ENCODE data around the gene VWA5B1.

The VWA5B1 gene

DNA sequence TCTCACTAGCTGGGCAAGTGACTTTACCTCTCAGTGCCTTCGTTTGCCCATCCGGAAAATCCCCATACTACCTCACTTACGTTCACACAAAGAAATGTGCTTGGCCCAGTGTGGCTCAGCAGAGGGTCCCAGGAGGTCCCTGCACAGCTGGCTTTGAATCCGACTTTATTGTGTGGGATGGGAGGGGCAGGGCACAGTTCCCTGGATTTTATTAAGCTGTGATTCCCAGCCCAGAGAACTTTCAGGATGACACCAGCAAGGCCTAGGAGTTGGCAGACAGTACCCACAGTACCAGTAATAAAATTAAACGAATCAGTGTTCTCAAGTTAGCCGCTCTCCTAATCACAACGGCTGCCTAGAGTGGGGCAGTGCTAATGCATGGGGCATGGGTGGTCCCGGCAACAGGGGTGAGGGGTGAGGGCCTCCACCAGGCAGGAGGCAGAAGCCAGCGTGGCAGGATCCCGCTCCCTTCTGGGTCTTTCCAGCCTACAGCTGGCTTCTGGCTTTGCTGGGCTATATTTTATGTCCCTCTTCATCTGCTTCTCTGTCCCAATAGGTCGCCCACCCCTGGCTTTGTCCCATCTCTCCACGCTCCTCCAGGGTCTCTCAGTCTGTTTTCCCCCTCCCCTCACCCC, 74.9 kb downstream of the VWA5B1 start:
- in situ Hi-C loops (cut with MboI; ENCODE audit: low sequenced_read_pairs) = no loop called here

DNA sequence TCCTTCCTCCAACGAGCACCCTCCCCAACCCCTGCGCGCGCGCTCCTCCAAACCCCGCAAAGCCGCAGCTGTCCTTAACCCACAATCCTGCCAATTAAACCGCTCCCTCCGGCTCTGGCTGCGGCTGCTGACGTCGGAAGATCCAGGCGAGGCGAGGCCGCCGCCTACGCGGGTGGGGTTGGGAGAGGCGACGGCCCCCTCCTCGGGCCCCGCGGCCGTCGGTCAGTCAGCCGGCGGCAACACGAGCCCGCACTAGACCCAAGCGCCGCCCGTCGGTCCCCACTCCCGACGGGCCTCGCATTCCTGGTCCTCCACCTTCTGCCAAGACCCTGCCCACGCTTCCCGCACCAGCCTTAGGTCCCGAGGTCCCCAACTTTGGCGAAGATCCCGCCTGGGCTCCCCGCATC, 75.4 kb downstream of the VWA5B1 start:
- in situ Hi-C loops (cut with MboI; ENCODE audit: low sequenced_read_pairs) = no loop called here

DNA sequence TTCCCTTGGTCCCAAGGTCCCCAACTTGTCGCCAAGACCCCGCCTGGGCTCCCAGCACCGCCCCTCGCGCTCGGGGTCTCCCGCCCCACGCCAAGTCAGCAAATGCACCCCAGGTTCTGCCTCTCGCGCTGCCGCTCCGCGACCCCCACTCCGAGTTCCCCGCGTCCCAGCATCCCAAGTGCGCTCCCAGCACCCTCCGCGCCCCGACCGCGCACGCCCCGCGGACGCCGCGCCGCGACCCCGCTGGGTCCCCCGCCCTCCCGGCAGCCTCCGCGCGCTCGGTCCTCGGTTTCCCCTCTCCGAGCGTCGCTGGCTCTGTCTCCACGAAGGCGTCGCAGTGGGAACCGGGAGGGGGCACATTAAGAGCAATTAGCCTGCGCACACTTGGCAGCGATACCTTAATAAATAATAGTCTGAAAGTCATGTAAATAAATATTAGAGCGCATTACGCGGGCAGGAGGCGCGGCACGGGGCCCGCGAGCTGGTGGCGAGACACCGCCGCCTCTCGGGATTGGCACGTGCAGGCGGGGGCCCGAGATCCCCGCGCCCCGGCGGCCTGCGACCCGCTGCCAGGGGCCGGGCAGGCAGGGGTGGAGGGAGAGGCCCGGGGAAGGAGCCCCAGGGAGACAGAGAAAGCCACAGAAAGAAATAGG, 75.9 kb downstream of the VWA5B1 start:
- in situ Hi-C loops (cut with MboI; ENCODE audit: low sequenced_read_pairs) = no loop called here

DNA sequence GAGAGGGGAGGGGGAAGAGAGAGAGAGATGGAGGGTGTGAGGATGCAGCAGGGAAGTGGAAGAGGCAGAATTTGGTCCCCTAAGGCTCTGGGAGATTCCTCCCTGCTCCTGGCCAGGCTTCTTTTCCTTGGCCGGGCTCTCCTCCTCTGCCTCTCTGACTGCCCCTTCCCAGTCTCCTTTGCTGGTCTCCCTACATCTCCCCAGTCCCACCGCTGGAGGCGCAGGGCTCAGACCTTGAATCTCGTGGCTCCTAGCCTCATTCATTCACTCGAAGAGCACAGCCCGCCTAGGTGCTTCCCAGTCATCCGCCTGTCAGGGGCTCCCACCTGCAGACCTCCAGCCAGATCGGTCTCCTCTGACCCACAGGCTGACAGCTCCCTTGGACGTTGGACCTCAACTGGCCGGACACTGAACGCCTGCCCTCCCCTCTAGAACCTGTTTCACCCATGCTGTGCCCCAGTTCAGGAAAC, 76.5 kb downstream of the VWA5B1 start:
- in situ Hi-C loops (cut with MboI; ENCODE audit: low sequenced_read_pairs) = no loop called here

DNA sequence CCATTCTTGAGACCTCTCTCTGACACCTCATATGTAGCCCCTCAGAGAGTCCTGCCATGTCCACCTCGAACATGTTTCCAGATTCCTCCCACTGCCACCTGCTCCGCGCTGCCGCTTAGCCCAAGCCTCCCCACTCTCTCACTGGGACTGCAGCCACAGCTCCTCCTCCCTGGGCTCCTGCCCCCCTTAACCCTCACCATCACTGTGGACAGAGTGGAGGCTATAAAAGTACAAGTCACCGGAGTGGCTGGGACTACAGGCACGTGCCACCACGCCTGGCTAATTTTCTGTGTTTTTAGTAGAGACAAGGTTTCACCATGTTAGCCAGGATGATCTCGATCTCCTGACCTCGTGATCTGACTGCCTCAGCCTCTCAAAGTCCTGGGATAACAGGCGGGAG, 77.0 kb downstream of the VWA5B1 start:
- in situ Hi-C loops (cut with MboI; ENCODE audit: low sequenced_read_pairs) = no loop called here

DNA sequence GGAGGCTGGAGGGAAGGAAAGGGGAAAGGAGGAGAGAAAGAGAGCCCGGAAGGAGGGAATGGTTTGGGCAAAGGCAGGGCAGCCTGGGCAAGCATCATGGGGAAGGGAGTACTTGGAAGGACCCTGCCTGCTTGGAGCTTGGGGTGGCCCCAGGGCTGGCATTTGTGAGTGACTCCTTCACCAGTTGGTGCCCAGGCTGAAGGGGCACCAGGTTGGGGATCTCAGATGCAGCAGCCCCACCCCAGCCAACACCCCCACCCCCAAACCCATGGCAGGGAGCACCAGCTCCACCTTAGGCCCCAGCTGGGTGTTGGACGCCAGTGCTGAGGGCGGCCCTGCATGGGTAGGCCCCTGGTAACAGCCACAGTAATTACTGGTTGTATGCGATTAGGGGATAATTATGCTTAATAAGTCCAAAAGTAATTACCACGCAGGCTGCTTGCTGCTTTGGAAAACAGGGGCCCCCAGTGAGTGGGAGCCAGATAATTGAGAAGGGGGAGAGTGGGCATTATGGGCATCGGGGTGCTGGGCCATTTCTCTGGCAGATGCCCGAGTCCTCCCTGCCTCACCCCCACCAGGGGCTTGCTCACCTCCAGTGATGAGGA, 78.3 kb downstream of the VWA5B1 start:
- in situ Hi-C loops (cut with MboI; ENCODE audit: low sequenced_read_pairs) = no loop called here

DNA sequence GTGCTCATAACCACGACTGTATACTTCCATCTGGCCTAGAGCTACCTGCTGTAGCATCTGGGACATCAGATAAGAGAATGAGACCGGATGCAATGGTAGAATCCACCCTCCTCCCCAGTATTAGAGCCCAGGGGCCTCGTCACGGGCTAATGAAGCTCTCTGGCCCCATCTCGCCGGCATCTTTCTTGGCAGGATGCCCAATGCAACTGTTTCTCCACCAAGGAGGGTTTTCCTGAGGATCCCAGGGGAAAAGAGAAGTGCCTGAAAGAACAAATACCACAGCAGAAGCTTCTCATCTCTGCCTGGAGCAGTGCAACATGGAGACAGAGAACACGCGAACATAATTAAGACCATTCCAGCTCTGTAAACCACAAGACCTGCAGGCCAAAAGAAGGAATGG, 80.0 kb downstream of the VWA5B1 start:
- in situ Hi-C loops (cut with MboI; ENCODE audit: low sequenced_read_pairs) = no loop called here

DNA sequence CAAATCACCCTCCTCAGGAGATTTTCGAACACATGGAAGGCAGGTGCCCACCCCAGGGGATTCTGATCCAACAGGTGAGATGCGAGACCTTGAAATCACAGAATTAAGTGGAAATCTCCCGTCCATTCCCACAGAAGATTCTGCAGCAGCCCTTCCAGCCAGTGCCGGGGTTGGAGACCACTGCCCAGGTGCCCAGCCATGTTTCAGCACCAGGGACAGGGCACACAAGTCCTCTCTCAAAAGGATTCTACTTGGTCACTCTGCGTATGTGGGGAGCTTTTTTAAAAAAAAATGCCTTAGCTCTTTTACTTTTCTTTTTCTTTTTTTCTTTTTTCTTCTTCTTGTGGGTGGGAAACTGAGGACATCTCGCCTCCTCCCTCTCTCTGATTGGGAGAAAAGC, 80.7 kb downstream of the VWA5B1 start:
- in situ Hi-C loops (cut with MboI; ENCODE audit: low sequenced_read_pairs) = no loop called here

DNA sequence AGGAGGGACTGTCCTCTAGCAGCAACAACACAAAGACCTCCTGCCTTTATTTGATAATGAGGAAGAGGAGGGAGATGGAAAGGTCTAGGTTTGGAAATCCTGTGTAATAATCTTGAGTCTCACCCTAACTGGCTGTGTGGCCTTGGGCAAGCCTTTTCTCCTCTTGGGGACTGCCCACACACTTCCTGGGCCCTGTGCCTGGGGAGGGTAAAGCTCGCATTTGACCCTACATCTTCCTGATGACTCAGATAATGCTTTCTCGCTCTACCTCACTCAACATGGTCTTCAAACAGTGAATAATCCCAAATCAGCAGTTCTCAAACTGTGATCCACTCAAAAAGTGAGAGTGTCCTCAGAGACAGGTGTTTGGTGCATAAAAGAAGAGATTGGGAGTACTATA, 81.2 kb downstream of the VWA5B1 start:
- in situ Hi-C loops (cut with MboI; ENCODE audit: low sequenced_read_pairs) = no loop called here

DNA sequence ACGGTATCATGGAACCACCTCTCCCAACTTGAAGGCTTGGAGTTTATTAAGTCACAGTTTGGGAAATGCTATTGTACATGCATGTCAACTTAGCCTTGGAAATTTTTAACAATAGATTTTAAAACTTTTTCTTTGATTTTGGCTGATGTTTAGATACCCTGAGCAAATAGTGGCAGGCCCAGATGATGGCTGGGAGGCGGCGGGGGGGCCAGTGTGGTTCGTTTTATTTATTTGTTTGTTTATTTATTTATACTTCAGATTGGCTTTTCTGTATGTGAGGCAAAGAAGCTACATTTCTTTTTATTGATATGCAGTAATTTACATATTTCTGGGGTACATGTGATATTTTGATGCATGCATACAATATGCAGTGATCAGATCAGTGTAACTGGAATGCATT, 82.0 kb downstream of the VWA5B1 start:
- in situ Hi-C loops (cut with MboI; ENCODE audit: low sequenced_read_pairs) = no loop called here

DNA sequence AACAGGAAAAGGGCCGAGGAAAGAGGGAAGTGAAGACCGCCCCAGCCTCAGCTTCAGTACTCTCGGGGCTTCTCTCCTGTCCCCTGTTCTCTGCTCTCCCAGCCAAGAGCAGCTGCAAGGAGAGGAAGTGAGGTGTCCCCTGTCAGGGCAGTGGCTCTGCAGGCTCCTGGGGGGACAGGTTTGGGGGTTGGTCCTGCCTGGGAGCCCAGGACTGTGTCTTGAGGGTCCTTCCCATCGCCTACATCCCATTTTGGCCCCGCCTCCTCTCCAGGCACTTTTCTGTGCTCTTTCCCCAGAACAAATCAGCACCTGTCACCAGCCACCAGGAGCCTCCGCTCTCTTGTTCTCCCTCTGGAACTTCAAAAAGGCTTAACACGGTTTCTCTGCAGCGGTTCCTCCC, 82.6 kb downstream of the VWA5B1 start:
- in situ Hi-C loops (cut with MboI; ENCODE audit: low sequenced_read_pairs) = no loop called here

DNA sequence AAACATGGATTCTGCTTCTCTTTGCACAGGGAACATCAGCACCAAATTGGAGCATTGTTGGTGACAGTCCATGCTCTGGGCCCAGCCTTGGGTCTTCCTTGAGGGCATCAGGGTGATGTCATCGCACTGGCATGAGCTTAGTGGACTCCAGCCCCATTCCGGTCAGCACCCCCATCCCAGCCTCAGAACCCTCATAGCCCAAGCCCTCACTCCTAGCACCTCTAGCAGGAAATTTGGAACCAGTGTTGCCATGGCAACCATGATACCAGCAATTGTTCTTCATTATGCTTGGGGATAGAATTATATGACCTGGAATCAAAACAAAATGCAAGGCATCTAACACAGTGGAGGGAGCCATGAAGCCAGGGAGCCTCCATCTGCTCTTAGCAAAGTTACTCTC, 83.1 kb downstream of the VWA5B1 start:
- in situ Hi-C loops (cut with MboI; ENCODE audit: low sequenced_read_pairs) = no loop called here

DNA sequence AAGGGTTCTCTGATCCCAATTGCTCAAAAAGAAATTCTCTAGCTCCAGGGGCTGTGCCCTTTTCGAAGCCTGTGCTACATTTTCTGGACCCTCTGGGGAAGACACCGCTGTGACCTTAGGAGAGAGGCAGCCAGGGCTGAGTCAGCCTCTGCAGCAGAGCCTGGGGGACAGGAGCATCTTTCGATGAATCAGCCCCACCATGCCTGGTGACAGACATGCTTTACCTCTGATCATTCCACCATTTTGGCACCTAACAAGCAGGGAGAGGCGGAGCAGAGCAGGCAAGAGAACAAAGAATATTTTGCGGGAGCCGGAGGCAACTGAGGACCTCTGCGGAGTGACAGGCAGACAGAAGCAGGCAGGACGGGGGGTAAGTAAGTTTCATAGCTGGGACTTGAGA, 84.9 kb downstream of the VWA5B1 start:
- in situ Hi-C loops (cut with MboI; ENCODE audit: low sequenced_read_pairs) = no loop called here

DNA sequence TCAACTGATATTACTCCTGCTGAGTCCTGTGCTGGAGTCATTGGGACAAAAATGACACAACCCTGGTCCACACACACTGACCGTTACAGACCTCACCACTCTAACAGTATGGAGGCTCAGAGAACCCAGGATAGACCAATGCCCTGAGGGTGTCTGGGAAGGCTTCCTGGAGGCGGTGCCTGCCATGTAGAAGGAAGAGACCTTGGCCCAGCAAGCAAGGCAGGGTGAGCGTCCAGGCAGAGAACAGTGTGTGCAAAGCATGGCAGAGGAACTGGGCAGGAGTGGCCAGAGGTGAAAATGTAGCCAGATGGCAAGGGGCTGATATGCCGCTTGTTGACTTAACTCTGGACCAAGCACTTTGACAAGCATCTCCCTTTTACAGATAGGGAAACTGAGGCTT, 85.5 kb downstream of the VWA5B1 start:
- in situ Hi-C loops (cut with MboI; ENCODE audit: low sequenced_read_pairs) = no loop called here

DNA sequence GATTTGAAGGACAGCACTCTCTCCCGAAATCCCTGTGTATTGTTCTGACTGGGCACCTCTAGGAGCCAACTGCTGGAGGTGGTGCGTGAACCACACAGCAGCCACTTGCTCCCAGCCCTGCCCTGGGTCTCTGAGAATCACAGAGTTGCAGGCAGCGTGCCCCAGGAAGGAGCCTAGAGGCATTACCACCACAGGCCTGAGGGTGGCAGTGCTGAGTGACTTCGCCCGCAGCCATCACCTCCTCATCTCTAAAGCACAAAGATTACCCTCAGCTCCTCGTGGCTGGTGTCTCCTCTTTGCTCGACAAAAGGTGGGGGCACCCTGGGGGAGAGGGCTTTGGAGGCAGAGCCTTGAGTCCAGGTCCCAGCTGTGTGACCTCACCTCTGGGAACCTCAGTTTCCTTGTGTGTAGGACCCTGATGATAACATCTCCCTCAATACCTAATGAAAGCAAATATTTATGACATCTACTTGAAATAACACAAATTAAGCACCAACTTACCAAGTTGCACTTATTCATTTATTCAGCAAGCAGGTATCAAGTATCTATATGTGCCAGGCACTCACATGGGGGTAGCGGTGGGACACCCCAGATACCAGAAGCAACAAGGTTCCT, 86.3 kb downstream of the VWA5B1 start:
- in situ Hi-C loops (cut with MboI; ENCODE audit: low sequenced_read_pairs) = no loop called here

DNA sequence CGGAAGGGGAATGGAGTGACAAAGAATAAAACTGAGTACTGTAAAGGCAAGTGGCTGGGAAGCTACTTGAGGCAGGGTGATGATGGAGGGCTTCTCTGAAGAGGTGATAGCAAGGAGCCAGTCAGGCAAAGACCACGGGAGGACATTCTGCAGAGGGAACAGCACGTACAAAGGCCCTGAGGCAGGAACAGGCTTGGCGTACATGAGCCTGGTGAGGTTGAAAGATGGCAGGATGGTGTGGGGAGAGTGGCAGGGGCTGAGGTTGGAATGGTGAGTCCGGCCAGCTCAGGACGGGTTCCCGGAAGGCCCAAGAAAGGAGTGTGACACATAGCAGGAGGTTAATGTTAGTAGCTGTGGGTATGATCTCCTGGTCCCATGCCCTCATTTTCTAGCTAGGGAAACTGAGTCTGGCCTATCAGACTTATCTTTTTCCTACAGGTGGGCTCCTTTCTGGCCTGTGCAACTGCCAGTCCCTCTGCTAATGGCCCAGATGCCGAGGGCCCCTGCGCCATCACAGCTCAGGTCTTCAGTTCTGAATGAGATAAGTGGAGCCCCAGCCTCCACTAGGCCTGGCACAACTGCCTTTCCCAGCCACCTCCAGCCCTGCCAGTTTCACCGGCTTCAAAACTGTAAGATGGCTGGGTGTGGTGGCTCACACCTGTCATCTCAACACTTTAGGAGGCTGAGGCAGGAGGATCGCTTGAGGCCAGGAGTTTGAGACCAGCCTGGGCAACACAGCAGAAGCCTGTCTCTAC, 87.0 kb downstream of the VWA5B1 start:
- in situ Hi-C loops (cut with MboI; ENCODE audit: low sequenced_read_pairs) = no loop called here

DNA sequence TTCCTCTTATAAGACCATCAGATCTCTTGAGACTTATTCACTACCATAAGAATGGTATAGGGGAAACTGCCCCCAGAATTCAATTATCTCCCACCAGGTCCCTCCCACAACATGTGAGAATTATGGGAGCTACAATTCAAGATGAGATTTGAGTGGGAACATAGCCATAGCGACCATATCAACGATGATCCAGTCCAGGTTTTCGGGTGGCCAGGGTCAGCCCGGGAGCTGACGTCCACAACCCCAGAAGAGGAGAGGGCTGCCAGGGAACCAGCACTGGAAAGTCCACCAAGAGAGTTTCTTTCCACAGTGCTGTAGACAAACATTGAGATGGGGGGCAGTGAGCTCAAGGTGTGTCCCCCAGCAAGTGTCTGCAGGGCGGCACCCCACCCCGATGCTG, 88.4 kb downstream of the VWA5B1 start:
- in situ Hi-C loops (cut with MboI; ENCODE audit: low sequenced_read_pairs) = no loop called here

DNA sequence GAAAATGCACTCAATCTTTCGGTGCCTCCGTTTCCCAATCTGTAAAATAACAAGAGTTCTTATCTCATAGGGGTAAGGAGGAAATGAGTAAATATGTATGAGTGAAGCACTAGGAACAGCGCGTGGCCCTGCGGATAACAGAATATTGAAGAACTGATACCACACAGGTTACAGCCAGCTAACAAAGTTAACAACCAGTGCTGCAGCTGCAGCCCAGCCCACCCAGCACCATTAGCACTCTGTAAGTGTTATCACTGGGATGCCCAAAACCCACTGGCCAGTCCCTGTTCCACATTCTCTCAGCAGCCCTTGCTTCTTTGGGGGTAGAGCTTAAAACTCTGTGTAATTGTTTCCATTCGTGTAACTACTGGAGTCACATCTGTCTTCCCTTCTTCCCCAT, 89.5 kb downstream of the VWA5B1 start:
- in situ Hi-C loops (cut with MboI; ENCODE audit: low sequenced_read_pairs) = no loop called here

DNA sequence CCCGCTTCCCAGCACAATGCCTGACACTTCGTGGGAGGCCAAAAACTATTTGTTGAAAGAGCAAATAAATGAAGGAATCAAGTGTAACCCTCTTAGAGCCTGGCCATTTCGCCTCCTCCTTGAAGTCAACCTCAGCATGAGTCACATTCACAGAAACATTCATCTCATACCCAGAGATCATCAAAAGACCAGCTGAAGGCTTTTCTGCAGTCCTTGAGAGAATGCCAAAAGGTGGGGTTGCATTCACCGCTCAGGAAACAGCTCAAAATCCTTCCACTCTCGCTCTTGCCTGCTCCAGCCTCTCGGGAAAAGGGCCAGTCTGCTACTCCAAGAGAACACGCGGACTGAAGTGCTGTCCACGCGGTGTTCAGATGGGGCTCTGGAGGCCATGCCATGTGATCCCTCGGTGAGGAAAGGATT, 90.0 kb downstream of the VWA5B1 start:
- in situ Hi-C loops (cut with MboI; ENCODE audit: low sequenced_read_pairs) = no loop called here

DNA sequence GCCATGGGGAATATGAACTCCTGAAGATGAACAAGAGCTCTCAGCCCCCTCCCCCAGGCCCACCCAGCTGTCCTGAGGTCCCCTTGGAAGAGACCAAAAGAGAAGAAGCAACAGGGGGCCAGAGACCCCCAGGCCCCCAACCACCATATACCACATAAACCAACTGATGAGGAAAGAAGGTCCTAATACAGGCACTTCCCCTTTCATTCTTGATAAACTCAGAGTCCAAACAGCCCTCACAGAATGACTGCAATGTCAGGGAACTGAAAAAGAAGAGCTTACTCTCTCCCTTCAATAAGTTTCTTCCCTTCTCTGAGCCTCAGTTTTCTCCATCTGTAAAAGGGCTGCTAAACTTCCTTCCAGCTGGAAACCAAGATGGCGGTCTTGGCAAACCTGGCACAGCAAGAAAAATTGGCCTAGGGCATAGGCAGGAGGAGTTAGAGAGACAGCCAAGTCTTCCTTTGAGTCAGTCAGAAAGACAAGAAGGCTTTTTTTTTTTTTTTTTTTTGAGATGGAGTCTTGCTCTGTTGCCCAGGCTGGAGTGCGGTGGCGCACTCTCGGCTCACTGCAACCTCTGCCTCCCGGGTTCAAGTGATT, 90.5 kb downstream of the VWA5B1 start:
- in situ Hi-C loops (cut with MboI; ENCODE audit: low sequenced_read_pairs) = no loop called here

DNA sequence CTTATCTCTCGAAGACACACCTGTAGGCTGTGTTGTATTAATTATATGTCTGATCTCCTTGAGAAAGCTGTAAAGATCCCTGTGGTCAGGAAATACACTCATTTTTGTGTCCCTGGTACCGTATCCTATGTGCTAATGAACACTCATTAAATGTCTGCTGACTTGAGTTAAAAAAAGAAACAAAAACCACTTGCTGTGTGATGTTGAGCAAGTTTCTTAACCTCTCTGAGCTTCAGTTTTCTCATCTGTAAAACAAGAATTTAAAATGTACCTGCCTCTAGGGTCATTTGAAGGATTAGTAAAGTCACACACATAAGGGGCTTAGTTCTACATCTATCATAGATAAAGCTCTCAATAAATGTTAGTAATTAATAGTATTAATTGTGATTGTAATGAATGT, 91.3 kb downstream of the VWA5B1 start:
- in situ Hi-C loops (cut with MboI; ENCODE audit: low sequenced_read_pairs) = no loop called here

Measured in HL-60/S4 (cell line).